HepG2 (cell line): ENCODE results near the gene HIGD1A. TPM values are rescaled to one million over a fixed set of nuclear protein-coding genes. Genes with fewer than 3 reads are reported as not detected.
A peak's percentile ranks its signal among the peaks of the same experiment; 100 is the strongest.

Experiments
- ATAC-seq: fragments of 200-7000 bp; cut with Tn5 transposase; 3 replicates; pipeline ENCODE4 v1.9.1; 2020; ENCODE audit warnings: mild to moderate bottlenecking, moderate library complexity
- BruUV-seq: library from RNA; stranded (reverse); fragments of 400-500 nt; replicated peaks from 2 replicates; lab custom pipeline; 2021; lab: Mats Ljungman, UMichigan
- CTCF ChIA-PET: fragments of 300-600 bp; formaldehyde crosslinking; extraction: SDS; loops from one replicate; lab custom pipeline; 2021; ENCODE audit warnings: low total read pairs, inconsistent platforms, low intra/inter-chr PET ratio; lab: Yijun Ruan, JAX
- POLR2A ChIA-PET: fragments of 350-600 bp; sonication (Branson Sonifier 250); formaldehyde crosslinking; loops from one replicate; lab custom pipeline; 2020; ENCODE audit warnings: antibody characterized with exemption, inconsistent platforms; lab: Yijun Ruan, JAX
- DNase-seq: peaks from one replicate; pipeline ENCODE4 v3.0.0-alpha.2; 2015; ENCODE audit warnings: low spot score
- FAIRE-seq: peaks from 3 replicates; lab custom pipeline; 2011; peaks lifted over from hg19 to GRCh38; lab: Jason Lieb, UNC
- H2AFZ ChIP-seq: one replicate; pipeline ENCODE4 v1.6.1; 2011; ENCODE audit warnings: low read length, inconsistent platforms
- H3K27ac ChIP-seq: fragments of 300-600 bp; 3 replicates; pipeline ENCODE4 v1.8.0; 2011; ENCODE audit warnings: mixed run types, mild to moderate bottlenecking, mixed read lengths, low read length, inconsistent platforms; ENCODE audit not compliant: insufficient read depth; ENCODE audit errors: extremely low read length
- H3K27me3 ChIP-seq, 2 experiments: fragments of 200-600 bp in 1 of 2; 2 replicates in 1 of 2; 3 replicates in 1 of 2; pipeline versions ENCODE4 v1.6.0 to v1.8.0; 2011; ENCODE audit warnings: low read length in 2 of 2, mild to moderate bottlenecking in 2 of 2, moderate library complexity in 2 of 2, inconsistent platforms in 1 of 2; ENCODE audit not compliant: insufficient read depth in 2 of 2, control insufficient read depth in 1 of 2
- H3K36me3 ChIP-seq, 2 experiments: fragments of 200-600 bp in 1 of 2; replicated peaks in 1 of 2; 2 replicates in 1 of 2; 3 replicates in 1 of 2; pipeline versions ENCODE4 v1.5.1 to v1.8.0; 2011; ENCODE audit warnings: low read length in 2 of 2, inconsistent platforms in 1 of 2; ENCODE audit not compliant: insufficient read depth in 2 of 2, control insufficient read depth in 1 of 2
- H3K4me1 ChIP-seq: 2 replicates; pipeline ENCODE4 v1.5.1; 2012; ENCODE audit warnings: low read length, inconsistent platforms; ENCODE audit not compliant: insufficient read depth
- H3K4me2 ChIP-seq: 2 replicates; pipeline ENCODE4 v1.6.0; 2011; ENCODE audit warnings: low read depth, low read length, inconsistent platforms
- H3K4me3 ChIP-seq, 3 experiments: fragments of 200-600 bp in 1 of 3; sonication (generic), shearing (Covaris generic) in 1 of 3; replicated peaks in 1 of 3; 2 replicates each; pipeline ENCODE4 v1.5.1; 2011 to 2016; ENCODE audit warnings: low read length in 3 of 3, inconsistent platforms in 2 of 3, low read depth in 2 of 3, mild to moderate bottlenecking in 2 of 3, control low read depth in 1 of 3, mixed read lengths in 1 of 3; ENCODE audit not compliant: insufficient read depth in 1 of 3
- H3K79me2 ChIP-seq: one replicate; pipeline ENCODE4 v1.6.1; 2011; ENCODE audit warnings: low read length, inconsistent platforms; ENCODE audit not compliant: insufficient read depth
- H3K9ac ChIP-seq: 2 replicates; pipeline ENCODE4 v1.6.0; 2011; ENCODE audit warnings: mild to moderate bottlenecking, low read depth, low read length, inconsistent platforms; ENCODE audit not compliant: insufficient read depth
- H3K9me3 ChIP-seq: 2 replicates; pipeline ENCODE4 v1.5.1; 2012; ENCODE audit warnings: mild to moderate bottlenecking, low read length
- H4K20me1 ChIP-seq: 2 replicates; pipeline ENCODE4 v1.6.0; 2011; ENCODE audit warnings: inconsistent platforms, mild to moderate bottlenecking, low read length, moderate library complexity; ENCODE audit not compliant: insufficient read depth
- ATF5 ChIP-seq: sonication (generic); formaldehyde crosslinking; IDR thresholded peaks from 2 replicates; pipeline ENCODE4 v1.4.0; 2020; ENCODE audit warnings: mild to moderate bottlenecking, low read depth, missing genetic modification reagents
- CAMTA2 ChIP-seq: sonication (generic); formaldehyde crosslinking; IDR thresholded peaks from 2 replicates; pipeline ENCODE4 v1.4.0; 2020; ENCODE audit warnings: mild to moderate bottlenecking, missing genetic modification reagents, borderline replicate concordance
- CEBPG ChIP-seq: IDR thresholded peaks from 2 replicates; pipeline ENCODE4 v1.6.1; 2016
- DR1 ChIP-seq: sonication (generic); formaldehyde crosslinking; IDR thresholded peaks from 2 replicates; pipeline ENCODE4 v1.8.0; 2021; ENCODE audit warnings: mild to moderate bottlenecking, missing genetic modification reagents, inconsistent platforms
- KLF15 ChIP-seq: sonication (generic); formaldehyde crosslinking; IDR thresholded peaks from 2 replicates; pipeline ENCODE4 v1.8.1; 2023; ENCODE audit warnings: borderline replicate concordance, mild to moderate bottlenecking, inconsistent platforms, missing genetic modification reagents, mixed read lengths
- MED1 ChIP-seq: sonication (generic); formaldehyde crosslinking; IDR thresholded peaks from 2 replicates; pipeline ENCODE4 v1.4.0; 2020; ENCODE audit warnings: missing genetic modification reagents
- RBAK ChIP-seq: sonication (generic); formaldehyde crosslinking; IDR thresholded peaks from 2 replicates; pipeline ENCODE4 v1.5.1; 2020; ENCODE audit warnings: mild to moderate bottlenecking, missing genetic modification reagents
- SMAD9 ChIP-seq: sonication (generic); formaldehyde crosslinking; IDR thresholded peaks from 2 replicates; pipeline ENCODE4 v1.5.1; 2020; ENCODE audit warnings: mild to moderate bottlenecking, missing genetic modification reagents
- SNRNP70 ChIP-seq: fragments of 200-400 bp; formaldehyde crosslinking; IDR thresholded peaks from 2 replicates; pipeline ENCODE4 v1.6.1; 2017; ENCODE audit warnings: mild to moderate bottlenecking, low read depth, low read length, moderate library complexity
- SOX13 ChIP-seq, 3 experiments: fragments of 450-650 bp in 1 of 3; sonication (generic) in 1 of 3; formaldehyde crosslinking in 1 of 3; IDR thresholded peaks in 2 of 3; conservative IDR thresholded peaks in 1 of 3; 2 replicates each; pipeline versions ENCODE4 v1.5.0 to v1.6.1; 2016 to 2020; ENCODE audit warnings: antibody characterized with exemption in 1 of 3, mild to moderate bottlenecking in 1 of 3, missing compliant biosample characterization in 1 of 3, missing genetic modification reagents in 1 of 3, moderate library complexity in 1 of 3
- SOX6 ChIP-seq, 2 experiments: fragments of 450-650 bp in 1 of 2; sonication (generic) in 1 of 2; formaldehyde crosslinking in 1 of 2; IDR thresholded peaks; 2 replicates each; pipeline versions ENCODE4 v1.4.0 to v1.6.1; 2017 to 2020; ENCODE audit warnings: antibody characterized with exemption in 1 of 2, mild to moderate bottlenecking in 1 of 2, missing genetic modification reagents in 1 of 2
- ZMAT5 ChIP-seq: sonication (generic); formaldehyde crosslinking; IDR thresholded peaks from 2 replicates; pipeline ENCODE4 v1.5.0; 2020; ENCODE audit warnings: mild to moderate bottlenecking, low read depth, missing genetic modification reagents, borderline replicate concordance
- ZNF337 ChIP-seq: sonication (generic); formaldehyde crosslinking; IDR thresholded peaks from 2 replicates; pipeline ENCODE4 v1.5.1; 2020; ENCODE audit warnings: missing genetic modification reagents, low read depth, mild to moderate bottlenecking, borderline replicate concordance
- ZNF546 ChIP-seq: sonication (generic); formaldehyde crosslinking; conservative IDR thresholded peaks from 2 replicates; pipeline ENCODE4 v1.8.1; 2023; ENCODE audit warnings: mild to moderate bottlenecking, missing genetic modification reagents
- ZNF724P ChIP-seq: sonication (generic); formaldehyde crosslinking; IDR thresholded peaks from 2 replicates; pipeline ENCODE4 v1.8.0; 2022; ENCODE audit warnings: missing genetic modification reagents, borderline replicate concordance
- ZNF737 ChIP-seq: sonication (generic); formaldehyde crosslinking; IDR thresholded peaks from 2 replicates; pipeline ENCODE4 v1.5.0; 2020; ENCODE audit warnings: missing genetic modification reagents, mild to moderate bottlenecking, borderline replicate concordance
- WGBS: methylation state at CpG from one replicate; pipeline ENCODE4 v1.1.6; 2017; ENCODE audit warnings: low lambda C conversion rate; 5-methylcytosine and 5-hydroxymethylcytosine counted together
- in situ Hi-C: cut with HindIII; loops from 2 replicates; pipeline ENCODE4 v1.10.0; 2017; ENCODE audit warnings: low pct_unique_long_range_greater_than_20kb; ENCODE audit not compliant: extremely low pct_ligation_motif_present
- intact Hi-C: fragments of 100-400 bp; cut with micrococcal nuclease; formaldehyde crosslinking; loops from one replicate; pipeline ENCODE4 v1.10.0; 2022; ENCODE audit not compliant: unreplicated experiment
- polyA plus RNA-seq, 8 experiments: library from polyadenylated mRNA; depleted of rRNA in 3 of 8; stranded (reverse) in 7 of 8; unstranded in 1 of 8; fragments of >200 nt; fragmentation: Illumina TruSeq in 4 of 8; extraction: Trizol in 4 of 8; gene quantifications; 2 replicates each; pipeline versions ENCODE4 v1.2.1 to v1.2.3, GENCODE V29; 2011 to 2016; ENCODE audit warnings: low read depth in 4 of 8, missing spikeins in 1 of 8, mixed read lengths in 1 of 8; ENCODE audit not compliant: insufficient read depth in 1 of 8
- total RNA-seq, 5 experiments: library from RNA; depleted of rRNA; stranded (reverse); fragments of >200 nt; fragmentation: Illumina TruSeq; extraction: Trizol; gene quantifications; 2 replicates each; pipeline ENCODE4 v1.2.3, GENCODE V29; 2016; ENCODE audit warnings: low read depth in 1 of 5

HIGD1A gene
- total and polyA plus RNA-seq, 2 of the 13 experiments (the other 11 are each of a cell fraction or from before 2014, with no cell fraction given): 222 to 253 TPM

GRCh38 chr3:42762046-42762724 is 42.1 kb downstream of the HIGD1A start:
- H3K79me2 ChIP-seq: no peaks in the 10 kb centered on the region
- peak overlapping the region; percentile 34 for H3K4me2 ChIP-seq
- no TSS peak for BruUV-seq
- H4K20me1 ChIP-seq: no peaks in the 10 kb centered on the region
- H3K9ac ChIP-seq: no peak overlapping the region
- in situ Hi-C loops: no loop called here
- no peak for DNase-seq
- H3K4me1 ChIP-seq: peaks cover 40% of the 10 kb centered on the region
- FAIRE-seq: no peak
- no peaks in the 10 kb centered on the region for H3K36me3 ChIP-seq
- ChIA-PET CTCF (no interaction called here), POLR2A (interaction anchor here (0.9 to 2.0 kb wide), 3 partner anchors 8 to 43 kb away, joined by 3 to 9 read pairs (median 4); partner anchors contain the start of gene HIGD1A)
- H3K27ac ChIP-seq: no peak overlapping the region
- H3K9me3 ChIP-seq: no peaks in the 10 kb centered on the region
- TF ChIP-seq SOX13 (IDR thresholded peaks at IDR 0.05) (no peak), SOX13 (CRISPR knock-in tag; conservative IDR thresholded peaks at IDR 0.05 in 1 of 2, IDR thresholded peaks at IDR 0.05 in 1 of 2) (0 out of 4 replicates have a peak, but pooled peaks of 1 of the 2 experiments have one; percentile 27), ZNF737 (CRISPR knock-in tag) (no peak), MED1 (no peak)
- no peak overlapping the region for H2AFZ ChIP-seq
- H3K27me3 ChIP-seq: no peaks in the 10 kb centered on the region
- H3K4me3 ChIP-seq: no peak overlapping the region
- 38% methylated on average over 5 of the region's 6 CpGs for WGBS
- ATAC-seq: no peak; the same call in 1 of the 3 replicates
- intact Hi-C loops: no loop called here

- no peaks in the 10 kb centered on the region for H3K27me3 ChIP-seq
- ChIA-PET CTCF (no interaction called here), POLR2A (interaction anchor here (0.8 to 3.7 kb wide), 4 partner anchors 12 to 168 kb away, joined by 3 to 33 read pairs (median 18); partner anchors contain the start of genes HIGD1A, NKTR and SS18L2)
- in situ Hi-C loops: no loop called here
- intact Hi-C loops: no loop called here
- no peak overlapping the region for H3K4me2 ChIP-seq
- H4K20me1 ChIP-seq: no peaks in the 10 kb centered on the region
- peaks cover 51% of the 10 kb centered on the region for H3K4me1 ChIP-seq
- H3K79me2 ChIP-seq: no peaks in the 10 kb centered on the region
- DNase-seq: no peak
- no peaks in the 10 kb centered on the region for H3K36me3 ChIP-seq
- no peak overlapping the region for H3K4me3 ChIP-seq
- H3K9me3 ChIP-seq: no peaks in the 10 kb centered on the region
- no peak overlapping the region for H2AFZ ChIP-seq
- no peak for ATAC-seq
- H3K9ac ChIP-seq: no peak overlapping the region
- BruUV-seq: no TSS peak
- no peak for FAIRE-seq
- H3K27ac ChIP-seq: no peak overlapping the region
- WGBS: 71% methylated on average over 11 of the region's 11 CpGs
- TF ChIP-seq CEBPG (CRISPR knock-in tag) (no peak), KLF15 (CRISPR knock-in tag) (no peak), SOX6 (IDR thresholded peaks at IDR 0.05) (no peak), SOX6 (CRISPR knock-in tag; IDR thresholded peaks at IDR 0.05) (no peak), DR1 (CRISPR knock-in tag) (no peak), ZNF724P (CRISPR knock-in tag) (no peak), ZMAT5 (no peak), CAMTA2 (CRISPR knock-in tag) (no peak), ZNF337 (CRISPR knock-in tag) (no peak), SMAD9 (no peak), ZNF546 (no peak), RBAK (CRISPR knock-in tag) (no peak), ATF5 (CRISPR knock-in tag) (no peak), SNRNP70 (no peak)
Measured at GRCh38 chr3:42758126-42758525, 46.2 kb downstream of the HIGD1A start.
